ENCODE data around the gene OR12D3. TPM values are rescaled to one million over a fixed set of nuclear protein-coding genes. Genes with fewer than 3 reads are reported as not detected.

Gene OR12D3, protein sequence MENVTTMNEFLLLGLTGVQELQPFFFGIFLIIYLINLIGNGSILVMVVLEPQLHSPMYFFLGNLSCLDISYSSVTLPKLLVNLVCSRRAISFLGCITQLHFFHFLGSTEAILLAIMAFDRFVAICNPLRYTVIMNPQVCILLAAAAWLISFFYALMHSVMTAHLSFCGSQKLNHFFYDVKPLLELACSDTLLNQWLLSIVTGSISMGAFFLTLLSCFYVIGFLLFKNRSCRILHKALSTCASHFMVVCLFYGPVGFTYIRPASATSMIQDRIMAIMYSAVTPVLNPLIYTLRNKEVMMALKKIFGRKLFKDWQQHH
- total RNA-seq, result not detected in 2 replicates

GRCh38 chr6:29375191-29375590 is at the start of gene OR12D3:
Gene OR12D3, minus strand, starts transcription at chr6:29375291. Its CDS starts 4 bp downstream, at chr6:29375287.

DNA sequence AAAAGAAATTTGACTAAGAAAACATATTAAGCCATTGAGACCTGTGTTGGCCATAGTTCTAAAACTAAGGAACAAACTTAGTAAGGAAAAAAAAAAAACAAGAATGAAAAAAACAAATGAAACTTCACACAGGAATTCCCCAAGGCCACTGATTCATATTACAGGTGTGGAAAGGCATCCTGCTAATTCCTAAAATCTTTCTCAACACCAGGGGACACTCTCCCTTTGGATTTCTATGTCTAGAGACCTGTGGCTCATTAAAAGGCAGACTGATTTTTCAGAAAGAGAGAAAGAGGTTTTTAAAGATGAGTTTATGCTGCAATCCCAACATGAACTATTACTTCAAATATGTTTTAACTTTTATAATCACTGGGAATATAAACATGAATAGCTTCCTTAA is 39.5 kb upstream of the OR12D3 start, which contains the start of gene OR12D1:
Gene OR12D1, plus strand, starts transcription at position 341 of the 400 bp plus-strand sequence.

GRCh38 chr6:29395331-29395730 is 20.2 kb upstream of the OR12D3 start, which contains the start of gene OR12D2:
Gene OR12D2, plus strand, starts transcription at chr6:29395631. Its CDS starts 1,069 bp downstream, at chr6:29396700.

DNA sequence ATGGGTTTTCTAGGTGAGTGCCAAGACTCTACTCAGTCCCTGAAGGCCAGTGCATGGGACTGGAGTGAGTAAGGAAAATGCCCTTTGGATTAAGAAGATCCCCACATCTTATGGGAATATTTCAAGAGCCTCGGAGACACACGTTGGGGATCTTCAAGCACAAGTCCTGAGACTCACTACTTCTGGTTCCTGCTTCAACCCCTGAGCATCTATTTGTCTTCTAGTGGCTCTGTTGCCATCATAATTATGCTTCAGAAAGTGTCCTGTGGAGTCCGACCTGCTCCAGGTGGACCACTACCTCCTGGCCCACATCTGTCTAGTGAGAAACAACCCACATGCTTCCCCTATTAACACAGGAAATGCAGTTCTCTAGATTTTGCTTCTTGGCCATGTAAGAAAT is 6.3 kb downstream of the OR12D3 start, which contains the start of gene OR5V1:
Gene OR5V1, minus strand, starts transcription at position 101 of the 400 bp plus-strand sequence. CDS start 12,670 bp downstream, outside the sequence.

Other genes starting within 250 kb of the OR12D3 start
- not detected in 2 replicates for gene OR2J2, start 204.4 kb downstream of the OR12D3 start, total RNA-seq
- gene OR14J1, start 73.6 kb downstream of the OR12D3 start, total RNA-seq, result not detected in 2 replicates
- gene OR5V1, start 6.4 kb downstream of the OR12D3 start, total RNA-seq, result not detected in 2 replicates
- gene OR12D2, start 20.3 kb upstream of the OR12D3 start, total RNA-seq, result not detected in 2 replicates
- not detected in 2 replicates for gene OR12D1, start 39.6 kb upstream of the OR12D3 start, total RNA-seq
- not detected in 2 replicates for gene OR10C1, start 64.0 kb upstream of the OR12D3 start, total RNA-seq
- not detected in 2 replicates for gene OR11A1, start 81.8 kb upstream of the OR12D3 start, total RNA-seq
- not detected in 2 replicates for gene OR2H1, start 81.9 kb upstream of the OR12D3 start, total RNA-seq
- not detected in 2 replicates for gene MAS1L, start 112.7 kb upstream of the OR12D3 start, total RNA-seq
- 7.0 and 231 TPM in 2 replicates for gene UBD, start 184.4 kb upstream of the OR12D3 start, total RNA-seq
- not detected in 2 replicates for gene OR2H2, start 209.8 kb upstream of the OR12D3 start, total RNA-seq

Measured in bladder microvascular endothelial cell (primary cell).